Liver (tissue), 9 donors: ENCODE data around the gene MYOZ1. TPM values are rescaled to one million over a fixed set of nuclear protein-coding genes. Genes with fewer than 3 reads are reported as not detected.

Experiments used
- DNase-seq: peaks from one replicate; pipeline ENCODE4 v3.0.0-alpha.2; 2017; ENCODE audit warnings: low spot score
- H3K27ac ChIP-seq, 2 donors: one replicate each; pipeline ENCODE4 v1.7.0; 2013; ENCODE audit warnings: inconsistent platforms in 2 of 2, low read length in 2 of 2, control low read depth in 1 of 2, low read depth in 1 of 2, mild to moderate bottlenecking in 1 of 2
- H3K27me3 ChIP-seq, 4 donors: one replicate each; pipeline versions ENCODE4 v1.6.1 to v1.7.0; 2013; ENCODE audit warnings: low read length in 3 of 4, inconsistent platforms in 1 of 4, mild to moderate bottlenecking in 1 of 4, moderate library complexity in 1 of 4; ENCODE audit not compliant: control insufficient read depth in 4 of 4, insufficient read depth in 4 of 4
- H3K36me3 ChIP-seq, 4 donors: one replicate each; pipeline versions ENCODE4 v1.6.1 to v1.7.0; 2013; ENCODE audit warnings: low read length in 3 of 4, mild to moderate bottlenecking in 3 of 4, low read depth in 1 of 4, moderate library complexity in 1 of 4; ENCODE audit not compliant: control insufficient read depth in 4 of 4, insufficient read depth in 3 of 4
- H3K4me1 ChIP-seq, 4 donors: one replicate each; pipeline versions ENCODE4 v1.6.1 to v1.7.0; 2013; ENCODE audit warnings: low read length in 3 of 4, mild to moderate bottlenecking in 3 of 4, moderate library complexity in 1 of 4; ENCODE audit not compliant: control insufficient read depth in 4 of 4, insufficient read depth in 4 of 4
- H3K4me3 ChIP-seq, 3 donors: one replicate each; pipeline versions ENCODE4 v1.6.1 to v1.7.0; 2013; ENCODE audit warnings: low read length in 3 of 3, control low read depth in 1 of 3, low read depth in 1 of 3, mild to moderate bottlenecking in 1 of 3
- H3K9ac ChIP-seq, 2 donors: one replicate each; pipeline ENCODE4 v1.7.0; 2013; ENCODE audit warnings: low read length in 2 of 2, mild to moderate bottlenecking in 2 of 2, moderate library complexity in 2 of 2, control low read depth in 1 of 2, low read depth in 1 of 2
- H3K9me3 ChIP-seq, 4 donors: one replicate each; pipeline versions ENCODE4 v1.6.1 to v1.7.0; 2013; ENCODE audit warnings: low read length in 3 of 4; ENCODE audit not compliant: control insufficient read depth in 4 of 4
- CTCF ChIP-seq: fragments of 150-350 bp; IDR thresholded peaks from 2 replicates; pipeline ENCODE4 v1.5.1; 2017; ENCODE audit warnings: improper control_type of control experiment, low read depth, low read length; ENCODE audit not compliant: missing input control
- EGR1 ChIP-seq, 2 donors: IDR thresholded peaks; 2 replicates each; pipeline ENCODE4 v1.6.1; 2016 to 2018; ENCODE audit warnings: antibody characterized with exemption in 2 of 2, low read depth in 2 of 2
- FOXA1 ChIP-seq: IDR thresholded peaks from 2 replicates; pipeline ENCODE4 v1.6.1; 2016; ENCODE audit warnings: antibody characterized with exemption
- FOXA2 ChIP-seq: IDR thresholded peaks from 2 replicates; pipeline ENCODE4 v1.6.1; 2016; ENCODE audit warnings: antibody characterized with exemption
- GABPA ChIP-seq, 2 donors: IDR thresholded peaks in 1 of 2; conservative IDR thresholded peaks in 1 of 2; 2 replicates each; pipeline ENCODE4 v1.6.1; 2016; ENCODE audit warnings: antibody characterized with exemption in 2 of 2, mild to moderate bottlenecking in 1 of 2, moderate library complexity in 1 of 2
- HNF4G ChIP-seq: IDR thresholded peaks from 2 replicates; pipeline ENCODE4 v1.6.1; 2016; ENCODE audit warnings: antibody characterized with exemption
- JUND ChIP-seq, 2 donors: IDR thresholded peaks; 2 replicates each; pipeline ENCODE4 v1.6.1; 2016; ENCODE audit warnings: antibody characterized with exemption in 2 of 2
- NR2F2 ChIP-seq: IDR thresholded peaks from 2 replicates; pipeline ENCODE4 v1.6.1; 2016; ENCODE audit warnings: antibody characterized with exemption
- RAD21 ChIP-seq, 2 donors: IDR thresholded peaks; 2 replicates each; pipeline ENCODE4 v1.6.1; 2016; ENCODE audit warnings: antibody characterized with exemption in 2 of 2, mild to moderate bottlenecking in 2 of 2
- RXRA ChIP-seq, 2 donors: IDR thresholded peaks; 2 replicates each; pipeline ENCODE4 v1.6.1; 2017 to 2018; ENCODE audit warnings: antibody characterized with exemption in 2 of 2, mild to moderate bottlenecking in 1 of 2
- SP1 ChIP-seq: IDR thresholded peaks from 2 replicates; pipeline ENCODE4 v1.6.1; 2018; ENCODE audit warnings: antibody characterized with exemption, mild to moderate bottlenecking
- YY1 ChIP-seq: IDR thresholded peaks from 2 replicates; pipeline ENCODE4 v1.6.1; 2016; ENCODE audit warnings: antibody characterized with exemption, mild to moderate bottlenecking
- WGBS: extraction: QIAGEN DNeasy Blood & Tissue Kit; methylation state at CpG from one replicate; pipeline ENCODE4 v1.1.7; 2013; 5-methylcytosine and 5-hydroxymethylcytosine counted together
- polyA plus RNA-seq, 2 donors: library from polyadenylated mRNA; stranded (reverse) in 1 of 2; unstranded in 1 of 2; fragments of 200-250 nt in 1 of 2; fragments of >200 nt in 1 of 2; fragmentation: Nextera tagmentation in 1 of 2; extraction: Ambion mirVana in 1 of 2; gene quantifications; one replicate each; pipeline versions ENCODE4 v1.2.1 to v1.2.3, GENCODE V29; 2013 to 2015
- total RNA-seq, 2 donors: library from RNA; depleted of rRNA; stranded (reverse); fragments of >200 nt; gene quantifications; one replicate each; pipeline ENCODE4 v1.2.3, GENCODE V29; 2014
- donor health status: healthy.
- donor health status: healthy.
- donor health status: healthy.
- donor health status: healthy.
- donor health status: healthy.

Gene MYOZ1
- total and polyA plus RNA-seq, 4 donors: 0.14 to 0.23 (median 0.17) TPM; not detected in 1

GRCh38 chr10:73634421-73634820 lies 6.9 kb downstream of the MYOZ1 start:
- WGBS: 73% methylated on average over 5 of the region's 5 CpGs
- Histone ChIP-seq H3K27ac (no peak overlapping the region), H3K9ac (no peak overlapping the region), H3K4me1 (no peaks in the 10 kb centered on the region), H3K36me3 (no peaks in the 10 kb centered on the region), H3K27me3 (no peaks in the 10 kb centered on the region), H3K9me3 (no peaks in the 10 kb centered on the region), H3K4me3 (no peak overlapping the region)
- no peak for TF ChIP-seq HNF4G
- no peak for TF ChIP-seq SP1
- no peak for TF ChIP-seq GABPA (IDR thresholded peaks at IDR 0.05 in 1 of 2, conservative IDR thresholded peaks at IDR 0.05 in 1 of 2)
- TF ChIP-seq CTCF: no peak
- TF ChIP-seq EGR1 (IDR thresholded peaks at IDR 0.05; ENCODE audit: low read depth in 2 of 2): no peak
- no peak for DNase-seq

- DNase-seq: no peak
- 93% methylated on average over 5 of the region's 5 CpGs for WGBS
- H3K4me1 ChIP-seq: peaks cover 0 to 14% (median 9%) of the 10 kb centered on the region in 4 donors
Measured at GRCh38 chr10:73629165-73629564, 12.1 kb downstream of the MYOZ1 start.

GRCh38 chr10:73628405-73628804 lies 12.9 kb downstream of the MYOZ1 start:
- no peaks in the 10 kb centered on the region for H3K36me3 ChIP-seq
- no peaks in the 10 kb centered on the region for H3K9me3 ChIP-seq
- H3K4me1 ChIP-seq: peaks cover 0 to 14% (median 9%) of the 10 kb centered on the region in 4 donors
- DNase-seq: no peak
- 77% methylated on average over 7 of the region's 7 CpGs for WGBS
- H3K9ac ChIP-seq: no peak overlapping the region
- H3K27me3 ChIP-seq: no peaks in the 10 kb centered on the region
- no peak overlapping the region for H3K27ac ChIP-seq
- no peak overlapping the region for H3K4me3 ChIP-seq
- TF ChIP-seq RXRA (IDR thresholded peaks at IDR 0.05) (no peak), CTCF (no peak)

More at GRCh38 chr10:73629165-73629564, 12.1 kb downstream of the MYOZ1 start:
- H3K36me3 ChIP-seq: no peaks in the 10 kb centered on the region
- no peak overlapping the region for H3K9ac ChIP-seq
- H3K4me3 ChIP-seq: no peak overlapping the region
- no peaks in the 10 kb centered on the region for H3K27me3 ChIP-seq
- no peak for TF ChIP-seq FOXA1
- TF ChIP-seq NR2F2: no peak
- TF ChIP-seq FOXA2: no peak
- no peak for TF ChIP-seq SP1
- TF ChIP-seq HNF4G: no peak
- TF ChIP-seq YY1: no peak
- TF ChIP-seq RXRA (IDR thresholded peaks at IDR 0.05): no peak
- TF ChIP-seq JUND (IDR thresholded peaks at IDR 0.05): no peak
- no peak for TF ChIP-seq EGR1 (IDR thresholded peaks at IDR 0.05; ENCODE audit: low read depth in 2 of 2)
- no peak for TF ChIP-seq RAD21 (IDR thresholded peaks at IDR 0.05)
- H3K9me3 ChIP-seq: no peaks in the 10 kb centered on the region
- no peak overlapping the region for H3K27ac ChIP-seq
